GM23338 (cell line): ENCODE results near the gene ANKRD6. TPM values are rescaled to one million over a fixed set of nuclear protein-coding genes. Genes with fewer than 3 reads are reported as not detected.

Source experiments
- ATAC-seq: fragments of 200-7000 bp; cut with Tn5 transposase; 3 replicates; pipeline ENCODE4 v1.9.1; 2020
- DNase-seq: peaks from one replicate; pipeline ENCODE4 v3.0.0-alpha.2; 2015; ENCODE audit warnings: low spot score
- H2AFZ ChIP-seq: fragments of 200-600 bp; sonication (generic); 2 replicates; pipeline ENCODE4 v1.8.0; 2016; ENCODE audit warnings: antibody characterized with exemption, mild to moderate bottlenecking, moderate library complexity
- H3F3A ChIP-seq: fragments of 200-600 bp; sonication (generic); replicated peaks from 2 replicates; pipeline ENCODE4 v1.8.0; 2017; ENCODE audit warnings: antibody characterized with exemption, mixed run types, low read depth
- H3K27ac ChIP-seq: fragments of 200-600 bp; sonication (generic); 2 replicates; pipeline ENCODE4 v1.6.1; 2016; ENCODE audit warnings: low read depth
- H3K27me3 ChIP-seq: fragments of 200-600 bp; sonication (generic); 2 replicates; pipeline ENCODE4 v1.8.0; 2016; ENCODE audit warnings: mild to moderate bottlenecking, mixed run types, moderate library complexity; ENCODE audit not compliant: insufficient read depth
- H3K36me3 ChIP-seq: fragments of 200-600 bp; sonication (generic); 2 replicates; pipeline ENCODE4 v1.8.0; 2016; ENCODE audit warnings: mild to moderate bottlenecking; ENCODE audit not compliant: insufficient read depth
- H3K4me1 ChIP-seq: fragments of 200-600 bp; sonication (generic); 2 replicates; pipeline ENCODE4 v1.8.0; 2016; ENCODE audit warnings: mild to moderate bottlenecking, moderate library complexity; ENCODE audit not compliant: insufficient read depth
- H3K4me2 ChIP-seq: fragments of 200-600 bp; sonication (generic); 2 replicates; pipeline ENCODE4 v1.7.1; 2017; ENCODE audit warnings: mixed run types
- H3K4me3 ChIP-seq: fragments of 200-600 bp; sonication (generic); 2 replicates; pipeline ENCODE4 v1.6.1; 2016; ENCODE audit warnings: mixed run types
- H3K79me2 ChIP-seq: fragments of 200-600 bp; sonication (generic); replicated peaks from 2 replicates; pipeline ENCODE4 v1.8.0; 2017; ENCODE audit warnings: mild to moderate bottlenecking; ENCODE audit not compliant: insufficient read depth
- H3K9me2 ChIP-seq: fragments of 200-600 bp; sonication (generic); 2 replicates; pipeline ENCODE4 v1.8.0; 2017; ENCODE audit not compliant: insufficient read depth
- H4K20me1 ChIP-seq: fragments of 200-600 bp; sonication (generic); replicated peaks from 2 replicates; pipeline ENCODE4 v1.8.0; 2017; ENCODE audit warnings: mild to moderate bottlenecking; ENCODE audit not compliant: insufficient read depth
- H3K27ac Mint-ChIP-seq: 2 replicates; pipeline ENCODE4 v1.8.0; 2020; ENCODE audit warnings: inconsistent platforms, mild to moderate bottlenecking, moderate library complexity, mixed read lengths
- H3K27me3 Mint-ChIP-seq: 3 replicates; pipeline ENCODE4 v1.8.0; 2022; ENCODE audit warnings: low read depth, mild to moderate bottlenecking, moderate library complexity, mixed read lengths, inconsistent platforms; ENCODE audit not compliant: insufficient read depth, poor library complexity
- H3K36me3 Mint-ChIP-seq: 3 replicates; pipeline ENCODE4 v1.8.0; 2021; ENCODE audit warnings: low read depth, mild to moderate bottlenecking, inconsistent platforms, moderate library complexity, mixed read lengths
- H3K4me1 Mint-ChIP-seq: 3 replicates; pipeline ENCODE4 v1.8.0; 2020; ENCODE audit warnings: mild to moderate bottlenecking, inconsistent platforms, mixed read lengths
- H3K4me3 Mint-ChIP-seq: 3 replicates; pipeline ENCODE4 v1.8.0; 2021; ENCODE audit warnings: moderate library complexity, mild to moderate bottlenecking, inconsistent platforms, mixed read lengths
- H3K9me3 Mint-ChIP-seq: 3 replicates; pipeline ENCODE4 v1.8.0; 2020; ENCODE audit warnings: moderate library complexity, mild to moderate bottlenecking, inconsistent platforms, mixed read lengths
- CREB1 ChIP-seq: fragments of 250-450 bp; sonication (Bioruptor Pico); IDR thresholded peaks from 2 replicates; pipeline ENCODE4 v1.5.0; 2020; ENCODE audit warnings: low read depth, mild to moderate bottlenecking, moderate library complexity
- EZH2phosphoT487 ChIP-seq: fragments of 200-600 bp; sonication (generic); IDR thresholded peaks from one replicate; pipeline ENCODE4 v1.8.1; 2018; ENCODE audit warnings: antibody characterized with exemption; ENCODE audit not compliant: unreplicated experiment
- JUNB ChIP-seq: IDR thresholded peaks from one replicate; pipeline ENCODE4 v1.6.1; 2016; ENCODE audit warnings: antibody characterized with exemption; ENCODE audit not compliant: unreplicated experiment
- ZNF331 ChIP-seq: fragments of 250-450 bp; sonication (Bioruptor Pico); IDR thresholded peaks from 2 replicates; pipeline ENCODE4 v1.5.0; 2020; ENCODE audit warnings: low read depth, mild to moderate bottlenecking, moderate library complexity
- polyA plus RNA-seq: library from polyadenylated mRNA; unstranded; fragments of >200 nt; fragmentation: Nextera tagmentation; extraction: Ambion mirVana; gene quantifications from 2 replicates; pipeline ENCODE4 v1.2.1, GENCODE V29; 2016
- total RNA-seq: library from RNA; depleted of rRNA; stranded (reverse); fragments of >200 nt; shearing (Covaris generic); gene quantifications from 2 replicates; pipeline ENCODE4 v1.2.3, GENCODE V29; 2014
- TF ChIP-seq, protein P1 (sequence below): IDR thresholded peaks from 2 replicates; pipeline ENCODE4 v1.6.1; 2016; ENCODE audit warnings: antibody characterized with exemption
- TF ChIP-seq, protein P2 (sequence below): IDR thresholded peaks from one replicate; pipeline ENCODE4 v1.6.1; 2018; ENCODE audit warnings: antibody characterized with exemption; ENCODE audit not compliant: unreplicated experiment

ANKRD6 gene
- total and polyA plus RNA-seq, 2 experiments from 2014 or later, result 3.2 to 9.2 TPM

DNA sequence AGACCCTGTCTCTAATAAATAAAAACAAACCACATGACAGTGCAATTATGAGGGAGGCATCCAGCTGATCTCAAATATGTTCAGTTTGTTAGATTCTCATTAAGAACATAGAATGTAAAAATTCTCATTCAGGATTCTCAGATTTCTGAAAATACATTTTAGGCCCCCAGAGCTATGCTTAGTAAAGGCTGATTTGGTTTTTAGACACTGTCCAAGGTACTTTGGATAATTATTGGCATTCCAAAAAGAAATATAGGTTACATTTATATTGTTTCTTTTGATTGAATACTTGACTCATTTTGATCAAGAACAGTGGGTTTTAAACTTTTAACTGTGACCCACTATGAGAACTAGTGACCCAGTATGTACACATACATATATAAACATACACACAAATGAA, 55.5 kb downstream of the ANKRD6 start:
- Histone ChIP-seq H3K4me2 (no peak overlapping the region), H4K20me1 (no peaks in the 10 kb centered on the region), H3K27me3 (no peaks in the 10 kb centered on the region), H3K27ac (no peak overlapping the region), H3K4me1 (peaks cover 29% of the 10 kb centered on the region), H3F3A (no peaks in the 10 kb centered on the region), H3K36me3 (no peaks in the 10 kb centered on the region), H3K79me2 (no peaks in the 10 kb centered on the region), H2AFZ (no peak overlapping the region), H3K9me2 (no peaks in the 10 kb centered on the region), H3K4me3 (no peak overlapping the region)
- no peaks in the 10 kb centered on the region for H3K9me3 Mint-ChIP-seq
- no peaks in the 10 kb centered on the region for H3K36me3 Mint-ChIP-seq
- H3K27ac Mint-ChIP-seq, result no peak overlapping the region
- ATAC-seq (no peak), DNase-seq (no peak)
- peaks cover 3% of the 10 kb centered on the region for H3K27me3 Mint-ChIP-seq
- H3K4me1 Mint-ChIP-seq, result peaks cover 39% of the 10 kb centered on the region
- TF ChIP-seq CREB1 (no peak), EZH2phosphoT487 (no peak)
- no peak overlapping the region for H3K4me3 Mint-ChIP-seq

DNA sequence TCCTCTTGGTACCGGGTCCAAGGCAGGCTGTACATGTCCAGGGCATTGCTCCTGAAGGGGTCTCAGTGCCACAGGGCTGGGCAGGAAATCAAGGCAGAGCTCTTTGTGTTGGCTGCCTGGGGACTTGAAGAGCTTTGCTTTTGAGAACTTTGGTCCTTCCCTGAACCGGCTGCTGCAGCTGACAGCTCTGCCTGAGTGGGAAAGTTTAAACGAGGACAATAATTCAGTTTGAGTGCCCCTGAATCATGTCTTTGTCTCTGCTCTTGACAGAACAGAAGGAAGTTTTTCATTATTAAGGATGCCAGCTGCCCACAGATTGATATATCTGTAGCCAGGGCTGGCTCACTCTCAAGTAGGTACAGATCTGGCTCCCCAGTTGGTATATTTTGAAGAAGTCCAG, 56.1 kb downstream of the ANKRD6 start:
- Histone ChIP-seq H3K4me3 (no peak overlapping the region), H3K4me2 (no peak overlapping the region), H4K20me1 (no peaks in the 10 kb centered on the region), H2AFZ (no peak overlapping the region), H3K27ac (no peak overlapping the region), H3K4me1 (peaks cover 23% of the 10 kb centered on the region), H3F3A (no peaks in the 10 kb centered on the region), H3K79me2 (no peaks in the 10 kb centered on the region), H3K9me2 (0 out of 2 replicates have a peak, but pooled peaks cover 2% of the 10 kb centered on the region), H3K36me3 (no peaks in the 10 kb centered on the region), H3K27me3 (no peaks in the 10 kb centered on the region)
- H3K27ac Mint-ChIP-seq, result no peak overlapping the region; the same call in 1 of the 2 replicates
- H3K27me3 Mint-ChIP-seq, result peaks cover 3% of the 10 kb centered on the region
- no peak overlapping the region for H3K4me3 Mint-ChIP-seq
- no peaks in the 10 kb centered on the region for H3K9me3 Mint-ChIP-seq
- peaks cover 32% of the 10 kb centered on the region for H3K4me1 Mint-ChIP-seq
- ATAC-seq (no peak), DNase-seq (no peak)
- no peaks in the 10 kb centered on the region for H3K36me3 Mint-ChIP-seq
- TF ChIP-seq, protein P1, sequence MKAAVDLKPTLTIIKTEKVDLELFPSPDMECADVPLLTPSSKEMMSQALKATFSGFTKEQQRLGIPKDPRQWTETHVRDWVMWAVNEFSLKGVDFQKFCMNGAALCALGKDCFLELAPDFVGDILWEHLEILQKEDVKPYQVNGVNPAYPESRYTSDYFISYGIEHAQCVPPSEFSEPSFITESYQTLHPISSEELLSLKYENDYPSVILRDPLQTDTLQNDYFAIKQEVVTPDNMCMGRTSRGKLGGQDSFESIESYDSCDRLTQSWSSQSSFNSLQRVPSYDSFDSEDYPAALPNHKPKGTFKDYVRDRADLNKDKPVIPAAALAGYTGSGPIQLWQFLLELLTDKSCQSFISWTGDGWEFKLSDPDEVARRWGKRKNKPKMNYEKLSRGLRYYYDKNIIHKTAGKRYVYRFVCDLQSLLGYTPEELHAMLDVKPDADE, result no peak
- TF ChIP-seq ZNF331 (CRISPR knock-in tag) (no peak), JUNB (no peak)
- TF ChIP-seq, protein P2, sequence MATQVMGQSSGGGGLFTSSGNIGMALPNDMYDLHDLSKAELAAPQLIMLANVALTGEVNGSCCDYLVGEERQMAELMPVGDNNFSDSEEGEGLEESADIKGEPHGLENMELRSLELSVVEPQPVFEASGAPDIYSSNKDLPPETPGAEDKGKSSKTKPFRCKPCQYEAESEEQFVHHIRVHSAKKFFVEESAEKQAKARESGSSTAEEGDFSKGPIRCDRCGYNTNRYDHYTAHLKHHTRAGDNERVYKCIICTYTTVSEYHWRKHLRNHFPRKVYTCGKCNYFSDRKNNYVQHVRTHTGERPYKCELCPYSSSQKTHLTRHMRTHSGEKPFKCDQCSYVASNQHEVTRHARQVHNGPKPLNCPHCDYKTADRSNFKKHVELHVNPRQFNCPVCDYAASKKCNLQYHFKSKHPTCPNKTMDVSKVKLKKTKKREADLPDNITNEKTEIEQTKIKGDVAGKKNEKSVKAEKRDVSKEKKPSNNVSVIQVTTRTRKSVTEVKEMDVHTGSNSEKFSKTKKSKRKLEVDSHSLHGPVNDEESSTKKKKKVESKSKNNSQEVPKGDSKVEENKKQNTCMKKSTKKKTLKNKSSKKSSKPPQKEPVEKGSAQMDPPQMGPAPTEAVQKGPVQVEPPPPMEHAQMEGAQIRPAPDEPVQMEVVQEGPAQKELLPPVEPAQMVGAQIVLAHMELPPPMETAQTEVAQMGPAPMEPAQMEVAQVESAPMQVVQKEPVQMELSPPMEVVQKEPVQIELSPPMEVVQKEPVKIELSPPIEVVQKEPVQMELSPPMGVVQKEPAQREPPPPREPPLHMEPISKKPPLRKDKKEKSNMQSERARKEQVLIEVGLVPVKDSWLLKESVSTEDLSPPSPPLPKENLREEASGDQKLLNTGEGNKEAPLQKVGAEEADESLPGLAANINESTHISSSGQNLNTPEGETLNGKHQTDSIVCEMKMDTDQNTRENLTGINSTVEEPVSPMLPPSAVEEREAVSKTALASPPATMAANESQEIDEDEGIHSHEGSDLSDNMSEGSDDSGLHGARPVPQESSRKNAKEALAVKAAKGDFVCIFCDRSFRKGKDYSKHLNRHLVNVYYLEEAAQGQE, result no peak
